ENCODE measurements around the gene ASCC1. TPM values are rescaled to one million over a fixed set of nuclear protein-coding genes. Genes with fewer than 3 reads are reported as not detected.
"Not testable (repeated sequence)": the region's sequence is repeated elsewhere in the genome, so short reads cannot be mapped to it uniquely, and the experiment has no call there.

The ASCC1 gene
- total RNA-seq, 2 donors from 2014 or later = 27.2 to 37.0 TPM

- Histone ChIP-seq H3K27ac (no peak overlapping the region), H3K36me3 (peaks cover 6% of the 10 kb centered on the region), H3K9me3 (no peaks in the 10 kb centered on the region), H3K4me1 (peaks cover 0 to 10% of the 10 kb centered on the region in 2 donors), H3K27me3 (no peaks in the 10 kb centered on the region), H3K4me3 (no peak overlapping the region)
- DNase-seq (ENCODE audit: low spot score) = no peak
- no peak for TF ChIP-seq CTCF (IDR thresholded peaks at IDR 0.05)
Measured at GRCh38 chr10:72116372-72116771, 99.7 kb downstream of the ASCC1 start.

- H3K4me1 ChIP-seq = peaks cover 0 to 17% of the 10 kb centered on the region in 2 donors
- peaks cover 6% of the 10 kb centered on the region for H3K36me3 ChIP-seq
- no peak overlapping the region for H3K4me3 ChIP-seq
- no peaks in the 10 kb centered on the region for H3K27me3 ChIP-seq
- H3K9me3 ChIP-seq = no peaks in the 10 kb centered on the region
- H3K27ac ChIP-seq = peak overlapping the region in 1 of 2 donors; percentile 12
- no peak for DNase-seq (ENCODE audit: low spot score)
- TF ChIP-seq CTCF (IDR thresholded peaks at IDR 0.05) = no peak
Measured at GRCh38 chr10:72114706-72115450, 101.2 kb downstream of the ASCC1 start.

- Histone ChIP-seq H3K27ac (peak overlapping the region; percentile 66 to 89), H3K9me3 (no peaks in the 10 kb centered on the region), H3K4me1 (peaks cover 0 to 31% of the 10 kb centered on the region in 2 donors), H3K27me3 (no peaks in the 10 kb centered on the region), H3K4me3 (no peak overlapping the region), H3K36me3 (no peaks in the 10 kb centered on the region)
- no peak for TF ChIP-seq CTCF (IDR thresholded peaks at IDR 0.05)
- DNase-seq (ENCODE audit: low spot score) = no peak
Measured at GRCh38 chr10:72110673-72111401, 105.2 kb downstream of the ASCC1 start.

- peak overlapping the region; percentile 66 to 89 for H3K27ac ChIP-seq
- no peaks in the 10 kb centered on the region for H3K9me3 ChIP-seq
- H3K4me3 ChIP-seq = no peak overlapping the region
- H3K27me3 ChIP-seq = no peaks in the 10 kb centered on the region
- DNase-seq (ENCODE audit: low spot score) = no peak
- no peaks in the 10 kb centered on the region for H3K36me3 ChIP-seq
- no peak for TF ChIP-seq CTCF (IDR thresholded peaks at IDR 0.05)
- H3K4me1 ChIP-seq = peaks cover 0 to 32% of the 10 kb centered on the region in 2 donors
Measured at GRCh38 chr10:72109636-72110157, 106.4 kb downstream of the ASCC1 start.

- peaks cover 0 to 36% of the 10 kb centered on the region in 2 donors for H3K4me1 ChIP-seq
Measured at GRCh38 chr10:72108830-72109635, 107.0 kb downstream of the ASCC1 start.

GRCh38 chr10:72108004-72108370 is 108.1 kb downstream of the ASCC1 start:
- H3K9me3 ChIP-seq; H3K4me3 ChIP-seq; DNase-seq (ENCODE audit: low spot score); H3K27me3 ChIP-seq; H3K36me3 ChIP-seq: not testable (repeated sequence)
- Histone ChIP-seq H3K27ac (peak overlapping the region in 1 of 2 donors; percentile 89), H3K4me1 (peaks cover 0 to 36% of the 10 kb centered on the region in 2 donors)

More at GRCh38 chr10:72108830-72109635, 107.0 kb downstream of the ASCC1 start:
- no peak for DNase-seq (ENCODE audit: low spot score)
- no peaks in the 10 kb centered on the region for H3K9me3 ChIP-seq
- H3K4me3 ChIP-seq = no peak overlapping the region
- no peaks in the 10 kb centered on the region for H3K36me3 ChIP-seq
- H3K27ac ChIP-seq = peak overlapping the region; percentile 66 to 89
- TF ChIP-seq CTCF (IDR thresholded peaks at IDR 0.05) = no peak
- no peaks in the 10 kb centered on the region for H3K27me3 ChIP-seq
